Subcutaneous adipose tissue (tissue), 4 donors: ENCODE data around the gene SLC22A17. TPM values are rescaled to one million over a fixed set of nuclear protein-coding genes. Genes with fewer than 3 reads are reported as not detected.

Experiments
- total RNA-seq, 4 donors: library from RNA; depleted of rRNA; stranded (reverse); fragments of >200 nt; gene quantifications; one replicate each; pipeline ENCODE4 v1.1.0, GENCODE V29; 2016
- TF ChIP-seq, protein P1 (sequence below): fragments of 450-650 bp; IDR thresholded peaks from one replicate; pipeline ENCODE4 v1.5.1; 2016; ENCODE audit warnings: low read depth, mild to moderate bottlenecking, control low read depth, antibody characterized with exemption, moderate library complexity

SLC22A17 gene
- total RNA-seq, 4 donors from 2014 or later = 1.8 to 5.5 (median 4.2) TPM

DNA sequence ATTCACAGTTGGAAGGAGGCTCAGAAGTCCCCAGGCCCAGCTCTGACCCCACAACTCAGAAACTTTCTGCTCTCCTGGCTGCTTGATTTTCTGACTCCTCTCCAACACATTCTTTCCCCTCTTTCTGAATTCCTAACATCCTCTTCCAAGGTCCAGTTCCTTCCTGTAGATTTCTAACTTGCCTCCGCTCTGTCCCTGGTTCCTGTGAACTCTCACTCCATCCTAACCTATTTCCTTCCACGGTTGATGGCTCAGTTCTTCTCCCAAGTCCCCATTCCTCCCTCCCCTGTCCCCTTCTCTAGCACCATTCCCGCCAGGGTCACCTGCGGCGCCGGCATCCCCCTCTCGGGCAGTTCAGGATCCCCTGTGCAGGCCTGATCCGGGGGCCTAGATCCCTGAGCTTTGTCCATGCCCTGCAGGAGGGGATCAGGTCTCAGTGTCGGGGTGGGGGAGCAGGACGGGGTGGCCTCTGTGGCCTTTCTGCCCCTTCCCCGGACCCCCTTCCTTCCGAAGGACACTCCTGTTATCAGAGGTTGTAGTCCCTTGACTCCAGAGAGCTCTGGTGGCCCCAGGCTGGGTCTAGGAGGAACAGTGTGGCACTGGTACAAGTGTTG lies 6.0 kb upstream of the SLC22A17 start:
- TF ChIP-seq, protein P1, sequence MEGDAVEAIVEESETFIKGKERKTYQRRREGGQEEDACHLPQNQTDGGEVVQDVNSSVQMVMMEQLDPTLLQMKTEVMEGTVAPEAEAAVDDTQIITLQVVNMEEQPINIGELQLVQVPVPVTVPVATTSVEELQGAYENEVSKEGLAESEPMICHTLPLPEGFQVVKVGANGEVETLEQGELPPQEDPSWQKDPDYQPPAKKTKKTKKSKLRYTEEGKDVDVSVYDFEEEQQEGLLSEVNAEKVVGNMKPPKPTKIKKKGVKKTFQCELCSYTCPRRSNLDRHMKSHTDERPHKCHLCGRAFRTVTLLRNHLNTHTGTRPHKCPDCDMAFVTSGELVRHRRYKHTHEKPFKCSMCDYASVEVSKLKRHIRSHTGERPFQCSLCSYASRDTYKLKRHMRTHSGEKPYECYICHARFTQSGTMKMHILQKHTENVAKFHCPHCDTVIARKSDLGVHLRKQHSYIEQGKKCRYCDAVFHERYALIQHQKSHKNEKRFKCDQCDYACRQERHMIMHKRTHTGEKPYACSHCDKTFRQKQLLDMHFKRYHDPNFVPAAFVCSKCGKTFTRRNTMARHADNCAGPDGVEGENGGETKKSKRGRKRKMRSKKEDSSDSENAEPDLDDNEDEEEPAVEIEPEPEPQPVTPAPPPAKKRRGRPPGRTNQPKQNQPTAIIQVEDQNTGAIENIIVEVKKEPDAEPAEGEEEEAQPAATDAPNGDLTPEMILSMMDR = no peak

DNA sequence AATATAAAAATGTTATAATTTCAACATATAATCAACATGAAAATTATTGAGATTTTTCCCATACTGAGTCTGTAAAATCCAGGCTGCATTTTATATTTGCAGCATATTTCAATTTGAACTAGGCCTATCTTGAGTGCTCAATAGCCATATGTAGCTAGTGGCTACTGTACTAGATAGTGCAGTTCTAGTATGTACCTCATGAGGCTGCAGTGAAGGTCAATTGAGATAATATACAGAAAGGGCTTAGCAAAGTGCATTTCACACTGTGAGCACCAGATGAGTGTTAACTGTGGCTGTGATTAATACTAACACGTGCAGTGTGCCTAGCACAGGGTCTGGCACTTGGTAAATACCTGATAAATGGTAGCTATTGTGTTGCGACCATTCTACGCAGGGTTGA lies 5.4 kb upstream of the SLC22A17 start:
- TF ChIP-seq, protein P1 = no peak

DNA sequence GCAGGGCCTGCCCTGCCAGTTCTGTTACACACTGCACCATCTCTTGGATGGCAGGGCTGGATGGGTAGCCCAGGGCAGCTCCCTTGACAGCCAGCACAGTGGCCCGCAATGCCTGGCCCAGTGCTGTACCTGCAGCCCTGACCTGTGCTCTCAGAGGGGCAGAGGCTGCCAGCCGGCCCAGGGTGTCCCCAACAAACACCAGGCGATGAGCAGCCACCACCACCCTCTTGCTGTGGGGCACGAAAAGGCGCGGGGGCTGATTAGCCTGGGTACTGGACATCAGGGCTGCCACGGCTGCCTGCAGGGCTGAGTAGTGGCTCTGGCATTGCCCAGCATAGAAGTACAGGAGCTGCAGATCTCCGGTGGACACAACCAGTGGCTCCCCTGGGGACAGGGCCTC lies 4.6 kb upstream of the SLC22A17 start:
- TF ChIP-seq, protein P1 = no peak

DNA sequence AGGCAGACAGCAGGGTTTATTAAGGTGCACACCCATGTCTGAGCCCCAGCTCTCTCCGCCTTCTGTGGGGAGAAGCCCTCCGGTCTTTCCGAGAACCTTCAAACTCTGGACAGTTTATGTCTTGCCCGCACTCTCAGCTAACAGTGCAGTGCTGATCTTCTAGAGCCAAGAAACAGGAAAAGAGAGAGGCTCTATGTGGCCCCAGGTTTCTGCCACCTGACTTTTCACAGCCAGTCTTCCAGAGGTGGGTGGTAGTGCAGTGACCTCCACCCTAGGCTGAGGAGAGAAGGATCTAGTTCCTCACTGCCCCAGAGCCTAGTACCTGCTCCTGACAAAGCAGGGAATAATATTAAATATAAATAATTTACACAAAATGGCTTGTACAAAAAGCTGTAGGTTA lies 4.0 kb upstream of the SLC22A17 start:
- TF ChIP-seq, protein P1 = no peak

DNA sequence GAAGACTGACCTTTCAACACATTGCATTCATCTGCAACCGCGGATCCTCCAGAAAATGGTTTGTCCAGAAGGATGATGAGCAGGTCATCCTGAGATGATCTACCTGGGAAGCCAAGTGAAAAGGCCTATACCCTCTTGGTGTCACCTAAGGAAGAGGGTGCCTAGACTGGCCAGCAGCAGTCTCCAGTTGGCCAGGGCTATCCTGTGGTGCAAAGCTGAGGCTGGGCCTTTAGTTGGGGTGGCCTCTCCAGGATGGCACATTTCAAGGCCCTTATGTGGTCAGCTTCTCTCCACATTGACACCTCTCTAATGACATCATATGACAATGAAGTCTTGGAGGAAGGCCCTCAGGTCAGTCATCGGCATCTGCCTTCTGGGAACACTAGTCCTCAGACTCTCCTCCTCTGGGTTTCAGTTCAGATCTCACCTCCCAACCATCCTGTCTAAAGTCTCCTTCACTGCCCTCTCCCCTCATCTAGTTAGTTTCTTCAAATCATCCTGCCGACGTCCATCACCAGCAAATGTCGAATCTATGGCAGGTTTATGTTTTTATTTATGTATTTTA lies 3.3 kb upstream of the SLC22A17 start:
- TF ChIP-seq, protein P1 = no peak

DNA sequence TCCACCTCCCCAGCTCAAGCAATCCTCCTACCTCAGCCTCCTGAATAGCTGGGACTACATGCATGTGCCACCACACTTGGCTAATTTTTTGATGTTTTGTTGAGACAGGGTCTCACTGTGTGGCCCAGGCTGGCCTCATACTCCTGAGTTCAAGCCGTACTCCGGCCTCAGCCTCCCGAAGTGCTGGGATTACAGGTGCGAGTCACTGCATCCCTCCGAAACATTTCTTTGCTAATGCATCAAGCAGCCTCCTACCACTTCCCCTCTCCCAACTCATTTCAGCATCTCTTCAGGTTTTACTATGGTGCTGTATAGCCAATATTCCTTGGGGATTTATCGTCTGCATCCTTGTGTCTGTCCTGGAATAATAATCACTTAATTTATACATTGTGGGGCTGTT lies 2.3 kb upstream of the SLC22A17 start:
- TF ChIP-seq, protein P1 = no peak

DNA sequence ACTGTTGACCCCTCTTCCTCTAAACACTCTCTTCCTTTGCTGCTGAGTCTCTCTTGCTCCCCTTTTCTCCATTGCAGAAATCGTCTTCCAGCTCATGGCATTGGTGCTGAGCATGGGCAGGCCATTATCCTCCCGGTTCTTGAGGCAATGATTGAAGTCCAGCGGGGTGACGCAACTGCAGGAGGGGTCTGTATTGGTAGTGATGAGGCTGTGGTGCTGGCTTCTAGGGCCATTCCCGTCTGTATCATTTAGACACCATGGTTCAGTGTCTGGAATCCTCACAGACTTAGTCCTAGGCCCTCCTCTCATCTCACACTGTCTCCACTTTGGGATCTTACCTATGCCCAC lies 720 bp upstream of the SLC22A17 start:
- TF ChIP-seq, protein P1 = no peak
